ENCODE measurements around the gene KCNB1.
"Not testable (repeated sequence)": the region's sequence is repeated elsewhere in the genome, so short reads cannot be mapped to it uniquely, and the experiment has no call there.

Gene KCNB1

DNA sequence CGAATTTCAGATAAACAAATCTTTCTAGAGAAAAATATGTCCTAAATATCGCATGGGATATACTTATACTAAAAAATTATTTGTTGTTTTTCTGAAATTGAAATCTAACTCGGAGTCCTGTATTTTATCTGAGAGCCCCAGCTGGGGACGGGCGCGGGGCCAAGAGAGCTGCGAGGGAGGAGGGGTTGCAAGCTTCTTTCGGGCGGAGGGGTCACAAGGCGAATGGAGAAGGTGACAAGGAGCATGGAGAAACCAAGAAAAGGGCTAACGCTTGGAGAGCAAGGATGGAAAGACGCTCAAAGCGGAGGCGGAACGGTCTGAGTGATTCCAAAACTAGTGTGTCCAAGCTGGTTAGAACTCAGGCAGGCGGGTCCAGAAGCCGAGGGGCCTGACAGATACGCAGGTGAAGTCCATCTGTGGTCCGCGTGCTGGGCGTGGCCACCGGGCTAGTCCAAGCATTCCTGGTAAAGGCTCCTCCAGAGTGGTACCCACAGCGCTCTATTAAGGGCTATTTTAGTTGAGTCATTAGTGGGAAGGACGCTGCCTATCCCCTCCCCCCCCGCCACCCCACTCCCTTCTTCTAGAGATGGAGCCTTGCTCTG is 163.2 kb downstream of the KCNB1 start:
- H3K27ac ChIP-seq: no peak overlapping the region
- TF ChIP-seq ZFX (IDR thresholded peaks at IDR 0.05; ENCODE audit: borderline replicate concordance): no peak
- TF ChIP-seq, protein P1, sequence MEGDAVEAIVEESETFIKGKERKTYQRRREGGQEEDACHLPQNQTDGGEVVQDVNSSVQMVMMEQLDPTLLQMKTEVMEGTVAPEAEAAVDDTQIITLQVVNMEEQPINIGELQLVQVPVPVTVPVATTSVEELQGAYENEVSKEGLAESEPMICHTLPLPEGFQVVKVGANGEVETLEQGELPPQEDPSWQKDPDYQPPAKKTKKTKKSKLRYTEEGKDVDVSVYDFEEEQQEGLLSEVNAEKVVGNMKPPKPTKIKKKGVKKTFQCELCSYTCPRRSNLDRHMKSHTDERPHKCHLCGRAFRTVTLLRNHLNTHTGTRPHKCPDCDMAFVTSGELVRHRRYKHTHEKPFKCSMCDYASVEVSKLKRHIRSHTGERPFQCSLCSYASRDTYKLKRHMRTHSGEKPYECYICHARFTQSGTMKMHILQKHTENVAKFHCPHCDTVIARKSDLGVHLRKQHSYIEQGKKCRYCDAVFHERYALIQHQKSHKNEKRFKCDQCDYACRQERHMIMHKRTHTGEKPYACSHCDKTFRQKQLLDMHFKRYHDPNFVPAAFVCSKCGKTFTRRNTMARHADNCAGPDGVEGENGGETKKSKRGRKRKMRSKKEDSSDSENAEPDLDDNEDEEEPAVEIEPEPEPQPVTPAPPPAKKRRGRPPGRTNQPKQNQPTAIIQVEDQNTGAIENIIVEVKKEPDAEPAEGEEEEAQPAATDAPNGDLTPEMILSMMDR (IDR thresholded peaks at IDR 0.05): no peak

DNA sequence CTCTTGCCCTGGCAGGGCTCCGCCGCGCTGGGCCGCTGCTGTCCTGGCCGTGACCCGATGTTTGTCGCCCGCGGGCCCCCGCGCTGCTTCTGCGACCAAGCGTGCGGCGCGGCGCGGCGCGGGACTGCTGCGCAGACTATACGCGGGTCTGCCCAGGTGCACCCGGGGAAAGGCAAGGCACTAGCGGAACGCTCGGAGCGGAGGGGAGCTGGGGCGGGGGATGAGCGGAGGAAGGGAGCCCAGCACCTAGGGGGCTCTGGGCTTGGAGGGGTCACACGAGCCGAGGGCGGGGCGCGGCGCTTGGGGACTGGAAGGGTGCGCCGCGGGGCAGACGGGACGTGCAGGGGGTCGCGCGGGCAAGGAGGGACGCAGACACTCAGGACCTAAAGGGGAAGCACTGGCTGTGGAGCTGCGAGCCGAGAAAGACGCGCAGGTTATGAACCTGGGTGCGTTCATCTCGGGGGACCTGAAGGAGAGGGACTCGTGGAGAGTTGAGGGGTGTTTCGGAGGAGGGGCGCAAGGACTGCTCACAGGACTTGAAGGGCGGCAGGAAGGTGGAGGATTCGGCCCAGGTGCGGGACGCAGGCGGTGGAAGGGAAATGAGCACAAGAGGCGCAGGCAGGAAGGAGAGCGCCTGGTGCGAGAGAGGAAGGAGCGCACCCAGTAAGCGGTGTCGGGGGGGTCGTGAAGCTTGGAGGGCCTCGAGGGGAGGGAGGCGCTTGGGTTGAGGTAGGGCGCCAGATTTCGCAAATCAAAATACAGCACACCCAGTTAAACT is 163.8 kb downstream of the KCNB1 start:
- no peak for TF ChIP-seq ZFX (IDR thresholded peaks at IDR 0.05; ENCODE audit: borderline replicate concordance)
- TF ChIP-seq, protein P1 (IDR thresholded peaks at IDR 0.05): no peak
- no peak overlapping the region for H3K27ac ChIP-seq

DNA sequence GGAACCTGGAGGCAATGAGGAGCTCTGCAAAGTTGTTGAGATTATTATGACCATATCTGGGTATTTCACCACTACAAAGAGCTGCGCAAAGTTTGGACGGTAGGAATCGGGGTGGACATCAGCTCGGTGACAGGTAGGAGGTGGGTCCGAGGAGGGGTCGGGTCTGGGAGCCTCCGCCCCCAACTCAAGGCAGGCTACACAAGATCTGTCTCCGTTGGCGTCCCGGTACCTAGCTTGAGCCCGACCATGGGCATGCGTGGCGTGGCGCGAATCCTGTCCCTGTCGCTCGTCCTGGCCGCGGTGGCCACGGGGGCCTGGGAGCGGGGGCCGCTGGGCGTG is 164.4 kb downstream of the KCNB1 start:
- TF ChIP-seq, protein P1 (IDR thresholded peaks at IDR 0.05): no peak
- no peak for TF ChIP-seq ZFX (IDR thresholded peaks at IDR 0.05; ENCODE audit: borderline replicate concordance)
- no peak overlapping the region for H3K27ac ChIP-seq

DNA sequence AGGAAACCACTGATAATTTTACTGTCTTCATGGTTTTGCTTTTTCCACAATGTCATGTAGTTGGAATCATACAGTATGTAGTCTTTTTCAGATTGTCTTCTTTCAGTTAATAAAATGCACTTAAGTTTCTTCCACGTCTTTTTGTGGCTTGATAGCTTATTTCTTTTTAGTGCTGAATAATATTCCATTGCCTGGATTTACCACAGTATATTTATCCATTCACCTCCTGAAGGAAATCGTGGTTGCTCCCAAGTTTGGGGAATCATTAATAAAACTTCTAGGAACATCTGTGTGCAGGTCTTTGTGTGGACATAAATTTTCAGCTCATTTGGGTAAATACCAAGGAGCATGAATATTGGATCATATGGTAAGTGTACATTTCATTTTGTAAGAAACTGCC is 165.8 kb downstream of the KCNB1 start:
- TF ChIP-seq, protein P1 (IDR thresholded peaks at IDR 0.05): no peak
- TF ChIP-seq ZFX (IDR thresholded peaks at IDR 0.05; ENCODE audit: borderline replicate concordance): no peak
- no peak overlapping the region for H3K27ac ChIP-seq

DNA sequence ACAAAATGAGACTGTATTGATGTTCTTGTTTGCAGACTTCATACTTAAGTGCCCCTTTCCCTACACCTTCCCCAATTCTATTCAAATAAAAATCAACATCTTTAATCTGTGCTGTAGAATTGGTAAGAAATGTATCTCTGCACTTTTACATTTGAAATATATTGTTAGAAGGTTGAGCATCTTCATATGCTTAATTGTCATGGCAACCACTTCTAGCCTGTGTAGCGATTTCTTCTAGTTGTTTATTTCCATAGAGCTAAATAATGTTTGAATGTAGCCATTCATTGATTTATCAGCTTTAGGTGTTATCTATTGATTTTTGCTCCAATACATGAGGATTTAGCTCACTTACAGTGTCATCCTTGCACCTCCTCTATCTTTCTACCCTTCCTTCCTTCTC is 166.9 kb downstream of the KCNB1 start:
- TF ChIP-seq, protein P1 (IDR thresholded peaks at IDR 0.05): no peak
- no peak for TF ChIP-seq ZFX (IDR thresholded peaks at IDR 0.05; ENCODE audit: borderline replicate concordance)

DNA sequence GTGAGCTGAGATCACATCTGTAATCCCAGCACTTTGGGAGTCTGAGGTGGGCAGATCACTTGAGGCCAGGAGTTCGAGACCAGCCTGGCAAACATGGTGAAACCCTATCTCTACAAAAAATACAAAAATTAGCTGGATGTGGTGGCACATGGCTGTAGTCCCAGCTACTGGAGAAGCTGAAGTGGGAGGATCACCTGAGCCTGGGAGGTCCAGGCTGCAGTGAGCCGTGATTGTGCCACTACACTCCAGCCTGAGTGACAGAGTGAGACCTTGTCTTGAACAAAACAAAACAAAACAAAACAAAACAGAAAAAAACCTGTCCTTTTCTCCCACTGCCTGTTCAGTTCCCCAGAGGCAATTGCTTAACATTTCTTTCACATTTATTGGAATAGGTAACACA is 168.4 kb downstream of the KCNB1 start:
- H3K27ac ChIP-seq: not testable (repeated sequence)

More for the DNA sequence above, 166.9 kb downstream of the KCNB1 start:
- no peak overlapping the region for H3K27ac ChIP-seq

Measured in 22Rv1 (cell line).